GM12875 (cell line): ENCODE measurements around the gene SALL1.

Source experiments
- H3K4me3 ChIP-seq: one replicate; pipeline ENCODE4 v1.5.1; 2011; ENCODE audit warnings: low read depth, low read length, control low read depth
- TF ChIP-seq, protein P1 (sequence below): IDR thresholded peaks from 2 replicates; pipeline ENCODE4 v1.5.1; 2011; ENCODE audit warnings: low read depth, mild to moderate bottlenecking, control low read depth, inconsistent platforms, low read length, moderate library complexity, borderline replicate concordance; ENCODE audit not compliant: insufficient read depth

The SALL1 gene

DNA sequence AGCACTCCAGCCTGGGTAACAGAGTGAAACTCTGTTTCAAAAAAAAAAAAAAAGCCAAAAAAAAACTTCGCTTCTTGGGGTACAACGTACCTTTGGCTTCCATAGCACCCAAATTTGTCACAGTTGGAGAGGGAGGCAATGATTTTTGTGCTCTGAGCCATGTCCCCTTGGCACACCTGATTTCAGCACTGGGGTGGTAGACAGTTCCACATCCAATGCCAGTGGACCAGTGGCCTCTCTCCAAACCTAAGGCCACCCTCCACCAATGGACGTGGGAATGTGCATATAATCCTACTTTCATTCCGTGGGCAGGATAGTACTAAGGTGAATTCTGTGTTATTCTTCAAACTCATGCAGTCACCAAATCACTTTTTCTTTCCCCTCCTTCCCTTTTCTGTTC, 47.5 kb downstream of the SALL1 start:
- TF ChIP-seq, protein P1, sequence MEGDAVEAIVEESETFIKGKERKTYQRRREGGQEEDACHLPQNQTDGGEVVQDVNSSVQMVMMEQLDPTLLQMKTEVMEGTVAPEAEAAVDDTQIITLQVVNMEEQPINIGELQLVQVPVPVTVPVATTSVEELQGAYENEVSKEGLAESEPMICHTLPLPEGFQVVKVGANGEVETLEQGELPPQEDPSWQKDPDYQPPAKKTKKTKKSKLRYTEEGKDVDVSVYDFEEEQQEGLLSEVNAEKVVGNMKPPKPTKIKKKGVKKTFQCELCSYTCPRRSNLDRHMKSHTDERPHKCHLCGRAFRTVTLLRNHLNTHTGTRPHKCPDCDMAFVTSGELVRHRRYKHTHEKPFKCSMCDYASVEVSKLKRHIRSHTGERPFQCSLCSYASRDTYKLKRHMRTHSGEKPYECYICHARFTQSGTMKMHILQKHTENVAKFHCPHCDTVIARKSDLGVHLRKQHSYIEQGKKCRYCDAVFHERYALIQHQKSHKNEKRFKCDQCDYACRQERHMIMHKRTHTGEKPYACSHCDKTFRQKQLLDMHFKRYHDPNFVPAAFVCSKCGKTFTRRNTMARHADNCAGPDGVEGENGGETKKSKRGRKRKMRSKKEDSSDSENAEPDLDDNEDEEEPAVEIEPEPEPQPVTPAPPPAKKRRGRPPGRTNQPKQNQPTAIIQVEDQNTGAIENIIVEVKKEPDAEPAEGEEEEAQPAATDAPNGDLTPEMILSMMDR = no peak
- no peak overlapping the region for H3K4me3 ChIP-seq

DNA sequence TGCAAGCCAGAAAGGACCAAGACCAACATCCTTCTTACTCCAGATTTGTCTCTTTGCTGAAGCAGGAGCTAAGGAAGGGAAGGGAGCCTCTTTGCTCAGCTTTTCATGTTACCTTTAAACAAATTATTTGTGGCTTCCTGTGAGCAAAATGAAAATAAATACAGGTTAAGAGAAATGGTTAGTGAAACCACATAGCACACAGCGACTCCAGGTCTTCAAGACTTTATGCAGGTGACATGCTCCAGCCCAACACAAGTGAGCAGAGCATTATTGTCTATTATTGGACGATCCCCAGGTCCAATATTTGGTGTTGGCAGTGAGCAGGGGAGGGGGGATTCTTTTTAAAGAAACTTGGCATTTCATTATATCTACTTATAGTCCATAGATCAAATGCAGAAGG, 53.3 kb downstream of the SALL1 start:
- TF ChIP-seq, protein P1 = no peak

DNA sequence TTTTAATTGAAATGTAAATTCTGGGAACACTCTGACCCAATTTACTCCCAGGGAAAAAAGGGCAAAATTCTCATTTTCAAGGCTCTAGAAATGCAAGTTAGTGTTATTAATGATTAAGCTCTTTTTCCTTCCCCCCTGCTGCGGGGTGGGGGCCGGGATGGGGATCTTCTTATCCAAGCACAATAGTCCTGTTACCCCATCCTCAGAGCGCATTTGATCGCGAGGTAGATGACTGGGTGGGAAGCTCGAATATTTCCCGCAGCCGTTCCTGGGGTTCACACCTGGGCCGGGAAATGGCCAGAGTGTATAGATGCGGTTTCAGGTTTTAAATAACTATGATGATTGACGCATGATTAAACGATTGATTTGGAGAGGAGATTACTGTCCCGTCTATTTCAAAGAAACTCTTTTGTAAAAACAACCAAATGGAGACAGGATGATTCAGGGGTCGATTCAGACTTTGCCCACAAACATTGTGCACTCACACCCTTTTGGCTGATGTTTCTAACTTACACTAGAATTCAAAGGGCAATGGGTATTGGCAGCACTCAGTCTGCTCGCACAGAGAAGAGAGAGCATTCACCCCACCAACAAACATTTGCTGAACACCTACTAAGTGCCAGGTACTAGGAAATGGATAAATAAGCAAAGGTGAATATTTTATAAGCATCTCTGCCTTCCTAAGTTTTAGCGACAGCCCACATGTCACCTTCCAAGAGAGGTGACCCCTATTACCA, 55.0 kb downstream of the SALL1 start:
- no peak overlapping the region for H3K4me3 ChIP-seq
- TF ChIP-seq, protein P1 = no peak

More for the DNA sequence above, 53.3 kb downstream of the SALL1 start:
- no peak overlapping the region for H3K4me3 ChIP-seq

DNA sequence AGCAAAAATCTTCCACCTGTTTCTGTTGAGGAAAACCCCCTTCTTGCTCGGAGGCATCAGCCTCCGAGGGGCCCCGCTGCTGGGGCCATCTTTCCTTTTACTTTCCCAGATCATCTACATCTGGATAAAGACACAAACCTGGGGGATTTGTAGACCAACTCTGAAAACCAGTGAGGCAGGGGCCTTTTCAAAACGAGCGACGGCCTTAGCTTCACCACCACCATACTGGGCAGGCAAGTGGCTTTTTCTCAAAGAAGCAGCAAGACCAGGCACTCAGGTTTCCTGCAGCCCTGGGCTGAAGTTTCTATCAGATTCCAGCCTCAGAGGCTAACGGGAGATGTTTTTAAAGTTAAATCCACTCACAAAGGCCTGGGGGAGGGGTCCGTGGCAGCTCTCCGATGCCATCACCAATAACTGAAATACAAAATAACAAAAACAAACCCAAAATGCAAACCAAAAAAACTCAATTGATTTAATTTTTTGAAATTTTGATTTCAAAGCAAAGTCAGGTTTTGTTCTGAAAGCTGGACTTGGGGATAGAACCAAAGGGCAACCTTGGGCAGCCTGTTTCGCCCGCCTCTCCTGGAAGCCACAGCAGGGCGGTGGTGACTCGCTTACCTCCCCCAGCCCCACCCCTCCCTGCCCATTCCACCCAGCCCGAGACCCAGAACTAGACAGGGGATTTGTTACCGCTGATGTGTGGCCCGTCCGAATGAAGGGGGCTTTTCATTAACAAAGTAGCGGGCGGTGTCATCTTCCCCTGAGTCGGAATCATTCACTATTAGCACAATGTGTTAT, 55.8 kb downstream of the SALL1 start:
- TF ChIP-seq, protein P1 = no peak
- no peak overlapping the region for H3K4me3 ChIP-seq

DNA sequence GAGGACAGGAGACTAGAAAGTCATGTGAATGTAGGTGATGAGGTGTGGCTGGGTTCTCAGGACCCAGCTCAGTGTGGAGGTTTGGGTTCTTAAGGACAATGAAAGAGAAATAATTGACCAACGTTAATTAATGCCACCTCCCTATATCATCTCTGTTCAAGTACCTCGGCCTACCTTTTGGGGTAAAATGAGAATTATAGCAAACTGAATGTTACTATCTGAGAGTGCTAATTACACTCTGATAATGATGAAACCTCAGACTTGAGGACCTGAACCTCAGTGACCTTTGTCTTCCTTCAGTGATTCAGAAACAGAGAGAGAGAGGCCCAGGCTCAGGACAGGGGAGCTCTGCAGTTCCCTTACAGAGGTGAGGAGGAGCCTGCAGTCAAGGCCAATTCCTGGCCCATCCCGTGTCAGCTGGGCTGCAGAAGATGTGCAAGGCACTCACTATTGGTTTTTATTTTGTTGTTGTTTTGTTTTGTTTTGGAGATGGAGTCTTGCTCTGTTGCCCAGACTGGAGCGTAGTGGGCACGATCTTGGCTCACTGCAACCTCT, 57.3 kb downstream of the SALL1 start:
- no peak overlapping the region for H3K4me3 ChIP-seq
- TF ChIP-seq, protein P1 = no peak
